GM21515 (cell line): Measurements from ENCODE around the gene CEACAM21.

Experiments used
- ATAC-seq: cut with Tn5 transposase; IDR thresholded peaks from one replicate; pipeline ENCODE4 v1.9.1; 2021; ENCODE audit not compliant: unreplicated experiment

The CEACAM21 gene

DNA sequence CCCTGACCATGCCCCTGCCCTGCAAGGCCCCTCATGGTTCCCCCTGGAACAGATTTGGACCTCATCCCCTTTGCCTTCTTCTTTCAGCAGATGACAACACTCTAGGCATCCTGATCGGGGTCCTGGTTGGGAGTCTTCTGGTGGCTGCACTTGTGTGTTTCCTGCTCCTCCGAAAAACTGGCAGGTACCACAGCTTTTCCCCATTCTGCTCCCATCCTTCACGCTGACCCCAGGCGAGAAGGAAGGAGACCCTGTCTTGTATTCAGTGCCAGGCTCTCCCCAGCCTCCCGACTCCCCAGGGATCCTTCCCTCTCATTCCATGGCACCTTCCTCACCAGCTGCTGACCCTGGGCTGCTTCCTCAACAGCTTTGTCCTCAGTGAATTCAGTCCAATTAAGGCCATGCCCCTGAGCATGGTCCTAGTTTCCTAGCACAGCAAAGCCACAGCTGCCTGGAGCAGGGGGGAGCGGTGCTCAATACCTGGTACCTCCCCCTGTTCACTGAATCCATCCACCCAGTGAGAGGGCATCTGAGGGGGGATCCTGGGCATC, 8.4 kb downstream of the CEACAM21 start:
- ATAC-seq: no peak

DNA sequence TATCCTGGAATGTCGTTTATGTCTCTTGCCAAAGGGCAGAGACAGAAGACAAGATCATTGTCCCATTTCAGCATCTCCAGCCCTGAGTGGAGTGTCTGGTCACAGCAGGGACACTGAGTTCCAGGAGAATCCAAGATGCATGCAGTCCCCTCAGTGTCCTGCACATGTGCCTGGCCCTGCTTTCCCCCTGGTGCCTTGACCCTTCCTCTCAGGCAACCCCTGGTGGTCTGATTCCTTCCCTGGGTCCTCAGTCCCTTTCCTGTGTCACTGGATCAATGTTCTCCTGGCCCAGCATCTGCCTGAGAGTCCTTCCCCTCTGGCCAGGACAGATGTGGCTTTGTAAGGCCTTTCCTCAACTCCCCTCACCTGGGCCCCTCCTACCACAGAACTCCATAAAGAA, 9.0 kb downstream of the CEACAM21 start:
- ATAC-seq: no peak

DNA sequence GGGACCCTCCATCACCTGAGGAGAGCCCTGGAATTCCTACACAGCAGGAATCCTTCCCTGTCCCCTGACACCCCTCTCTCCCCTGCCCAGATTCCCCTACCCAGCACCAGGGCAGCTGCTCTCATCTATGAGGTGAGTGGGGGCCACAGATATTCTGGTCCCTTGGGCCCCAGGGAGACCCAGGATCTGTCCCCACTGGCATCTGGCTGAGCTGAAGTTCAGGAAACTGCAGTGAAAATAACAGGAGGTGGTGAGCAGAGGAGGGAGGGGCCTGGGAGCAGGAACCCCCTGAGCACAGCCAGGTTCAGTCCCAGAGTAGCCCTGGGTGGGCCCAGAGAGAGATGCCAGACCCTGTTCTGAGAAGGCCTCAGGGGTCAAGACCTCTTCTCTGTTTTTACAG, 10.1 kb downstream of the CEACAM21 start:
- no peak for ATAC-seq

DNA sequence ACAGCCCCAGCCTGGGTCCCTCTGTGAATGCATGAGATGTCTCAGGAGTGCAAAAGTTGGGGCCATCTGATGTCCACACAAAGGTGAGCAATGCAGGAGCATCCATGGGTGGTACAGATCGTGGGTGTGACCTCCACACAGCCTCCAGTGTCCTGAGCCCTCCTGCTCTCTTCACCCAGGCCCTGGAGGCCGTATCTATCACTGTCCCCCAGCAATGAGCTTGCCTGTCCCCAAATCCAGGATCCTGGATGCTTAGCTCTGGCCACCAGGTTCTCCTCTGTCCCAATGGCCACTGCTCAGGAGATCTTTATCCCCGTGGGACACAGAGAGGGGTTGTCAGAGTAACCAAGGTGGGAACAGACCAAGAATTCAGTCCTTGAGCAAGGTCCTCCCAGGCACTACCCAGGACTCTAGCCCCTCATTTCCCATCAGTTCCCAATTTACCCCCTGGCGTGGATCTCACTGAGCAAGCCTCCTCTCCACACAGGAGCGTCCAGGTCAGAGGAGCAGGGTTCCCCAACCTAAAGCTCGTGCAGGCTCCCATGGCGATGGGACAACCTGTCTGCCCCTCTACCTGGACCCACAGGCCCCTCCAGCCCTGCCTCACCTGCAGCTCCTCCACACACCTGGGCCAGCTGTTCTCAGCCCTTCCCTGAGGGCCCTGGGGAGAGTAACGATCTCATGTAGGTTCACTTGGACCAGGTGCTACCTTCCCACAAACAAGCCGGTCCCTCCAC, 11.3 kb downstream of the CEACAM21 start:
- no peak for ATAC-seq

DNA sequence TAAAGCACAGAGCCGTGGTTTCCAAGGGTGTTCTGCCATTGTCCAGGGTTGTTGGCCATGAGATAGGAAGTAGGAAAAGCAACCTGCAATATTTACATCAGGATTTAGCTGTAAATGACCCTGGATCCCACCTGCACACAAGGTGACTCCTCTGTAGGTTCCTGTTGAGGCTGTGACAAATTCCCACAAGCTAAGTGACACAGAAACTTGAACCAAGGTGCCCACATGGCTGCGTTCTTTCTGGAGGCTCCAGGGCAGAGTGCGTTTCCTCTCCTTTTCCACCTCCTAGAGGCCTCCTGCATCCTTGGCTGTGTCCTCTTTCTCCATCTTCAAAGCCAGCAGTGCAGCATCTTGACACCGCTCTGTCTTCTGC, 11.9 kb downstream of the CEACAM21 start:
- ATAC-seq: no peak

DNA sequence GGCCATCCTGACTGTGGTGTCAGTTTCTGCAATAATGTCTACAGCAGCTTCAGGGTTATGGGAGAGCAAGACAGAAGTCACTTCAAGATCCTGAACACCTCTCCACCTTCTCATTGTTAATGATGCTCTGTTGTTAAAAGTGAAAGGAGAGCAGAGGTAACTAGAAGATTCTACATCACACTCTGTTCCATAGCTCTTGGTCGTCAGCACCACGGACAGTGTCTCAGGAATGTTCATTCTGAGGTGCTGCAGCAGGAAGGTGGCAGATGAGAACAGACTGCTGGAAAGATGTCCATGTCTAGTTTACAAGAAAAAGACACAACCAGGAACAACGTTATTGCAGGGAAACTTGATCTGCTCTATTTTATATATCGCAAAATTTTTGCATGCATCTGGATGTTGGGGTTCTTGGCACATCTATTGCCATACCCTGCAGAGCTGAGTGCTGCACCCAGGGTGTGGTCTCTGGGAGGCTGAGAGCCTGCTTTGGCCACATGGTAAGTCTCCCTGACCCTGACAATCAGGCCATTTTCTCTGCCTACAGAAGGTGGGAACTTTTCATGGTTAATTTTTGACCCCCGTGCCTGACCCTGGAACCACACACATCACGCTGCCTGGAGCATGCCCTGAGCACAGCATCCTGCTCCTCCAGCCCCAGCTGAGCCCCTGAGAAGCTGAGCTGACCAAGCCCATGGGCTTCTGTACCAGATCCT, 12.7 kb downstream of the CEACAM21 start:
- no peak for ATAC-seq

DNA sequence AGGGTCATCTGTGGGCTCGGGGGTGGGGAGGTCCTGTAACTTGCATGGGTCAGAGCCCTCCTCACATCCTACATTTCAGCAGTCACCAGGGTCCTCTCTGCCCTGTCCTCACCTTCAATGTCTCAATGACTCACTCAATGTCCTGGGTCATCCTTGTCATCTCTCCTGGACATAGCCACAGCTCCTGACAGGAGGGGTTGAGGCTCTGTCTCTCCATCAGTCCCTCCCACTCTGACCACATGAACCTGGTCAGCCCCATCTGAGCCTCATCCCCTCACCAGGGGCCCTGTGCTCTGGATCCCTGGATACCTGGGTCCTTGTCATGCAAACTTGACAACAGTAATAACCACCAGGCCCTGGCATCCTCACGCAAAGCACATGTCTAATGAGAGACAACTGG, 13.4 kb downstream of the CEACAM21 start:
- ATAC-seq: no peak

DNA sequence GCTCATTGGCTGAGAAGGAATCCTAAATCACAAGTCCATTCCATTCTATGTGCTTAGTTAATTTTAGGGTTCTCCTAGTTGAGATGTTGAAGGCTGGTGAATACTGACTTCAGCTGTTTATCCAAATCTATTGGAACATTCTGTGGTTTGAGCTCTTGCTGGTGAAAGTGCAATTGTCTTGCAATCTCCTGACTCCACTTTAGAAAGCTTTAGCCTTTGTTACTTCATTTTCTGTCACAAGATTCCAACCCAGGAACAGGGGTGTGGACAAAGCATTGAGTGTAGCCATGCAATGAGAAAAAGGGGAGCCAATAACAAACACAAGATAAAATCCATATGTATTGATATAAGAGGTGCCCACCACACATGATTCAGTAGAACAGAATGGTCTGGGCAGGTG, 15.0 kb downstream of the CEACAM21 start:
- ATAC-seq: no peak

DNA sequence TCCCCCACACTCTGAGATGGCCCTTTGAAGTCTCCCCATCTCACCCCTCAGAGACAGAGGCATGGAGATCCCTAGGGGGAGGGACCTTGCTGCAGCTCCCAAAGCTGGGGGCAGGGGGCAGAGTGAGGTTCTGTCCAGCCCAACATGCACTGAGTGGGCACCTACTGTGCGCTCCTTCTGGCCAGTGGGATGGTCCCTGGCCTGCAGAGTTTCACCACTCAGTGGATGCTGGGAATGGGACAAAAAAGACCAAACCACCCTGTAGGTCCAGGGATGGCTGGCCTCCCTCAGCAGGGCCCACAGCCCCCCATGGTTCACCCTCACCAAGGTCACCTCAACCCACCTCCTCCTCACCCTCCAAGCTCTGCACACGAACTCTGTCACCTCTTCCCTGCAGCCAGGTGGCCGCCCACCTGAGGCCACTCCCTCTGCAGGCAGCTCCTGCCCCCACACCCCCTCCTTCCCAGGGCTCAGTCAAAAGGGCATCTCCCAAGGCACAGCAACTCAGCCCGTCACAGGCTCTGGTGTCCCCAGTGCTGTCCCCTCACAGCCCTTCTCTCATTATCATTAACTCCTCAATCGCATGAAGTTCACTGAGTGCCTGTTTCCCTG, 16.1 kb downstream of the CEACAM21 start:
- no peak for ATAC-seq

DNA sequence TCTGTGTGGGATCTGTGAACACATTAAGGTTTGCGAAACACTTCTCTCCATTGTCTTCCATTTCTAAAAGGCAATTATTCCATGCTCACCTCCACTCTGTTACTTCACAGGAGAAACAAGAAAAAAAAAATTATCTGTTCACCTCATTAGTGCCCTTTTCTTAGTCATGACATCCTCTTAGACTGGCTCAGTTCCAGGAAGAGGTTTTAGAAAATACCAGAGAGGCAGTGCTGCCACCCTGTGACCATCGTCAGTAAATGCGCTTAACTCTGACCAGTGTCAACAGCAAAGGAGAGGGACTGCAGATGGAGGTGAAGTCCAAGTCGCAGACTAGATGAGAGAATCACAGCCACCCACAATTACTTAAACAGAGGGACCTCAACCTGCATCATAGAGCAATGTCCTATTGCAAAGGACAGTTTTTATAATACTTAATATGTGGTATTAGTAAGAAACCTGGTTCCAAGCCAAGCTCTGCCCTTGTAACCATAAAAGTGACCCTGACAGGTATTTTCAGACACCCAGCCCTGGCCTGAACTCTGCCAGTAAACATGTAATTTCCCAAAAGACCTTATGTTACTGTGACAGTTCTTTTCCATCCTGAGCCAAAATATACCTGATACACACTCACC, 19.4 kb downstream of the CEACAM21 start:
- no peak for ATAC-seq

DNA sequence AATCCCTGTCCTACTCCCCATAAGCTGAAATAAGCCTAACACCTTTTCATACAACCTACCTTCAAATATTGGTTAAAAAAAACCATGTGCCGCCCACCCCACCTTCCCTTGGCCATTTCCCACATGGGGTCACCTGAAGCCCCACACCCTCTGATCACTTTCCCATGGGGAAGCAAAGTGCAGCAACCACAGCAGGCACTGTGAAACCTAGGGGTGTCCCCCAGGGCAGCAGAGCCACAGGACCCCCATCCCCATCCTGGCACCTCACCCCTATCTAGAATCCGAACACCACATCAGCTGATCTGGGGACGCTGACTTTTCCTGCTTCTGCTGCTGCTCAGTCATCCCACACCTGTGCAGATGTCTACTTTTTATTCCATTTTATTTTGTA, 19.9 kb downstream of the CEACAM21 start:
- no peak for ATAC-seq

DNA sequence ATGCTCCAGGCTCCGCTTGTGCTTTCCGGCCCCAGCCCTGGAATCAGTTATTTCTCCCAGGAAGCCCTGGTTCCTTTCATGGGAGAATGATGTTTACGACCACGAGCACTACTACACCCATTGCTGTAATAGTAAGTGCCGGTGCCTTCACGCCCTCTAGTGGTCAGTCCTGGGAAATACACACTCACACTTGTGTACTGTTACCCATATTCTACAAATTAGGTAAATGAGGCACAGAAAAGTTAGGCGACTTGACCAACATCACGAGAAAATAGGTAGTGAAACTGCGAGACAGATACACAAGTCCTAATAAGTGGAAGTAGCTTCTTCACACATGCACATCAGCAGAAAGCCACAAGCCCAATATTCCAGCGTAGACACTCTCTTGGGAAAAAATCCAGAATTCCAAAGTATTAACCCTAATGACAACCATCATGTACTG, 21.7 kb downstream of the CEACAM21 start:
- no peak for ATAC-seq

DNA sequence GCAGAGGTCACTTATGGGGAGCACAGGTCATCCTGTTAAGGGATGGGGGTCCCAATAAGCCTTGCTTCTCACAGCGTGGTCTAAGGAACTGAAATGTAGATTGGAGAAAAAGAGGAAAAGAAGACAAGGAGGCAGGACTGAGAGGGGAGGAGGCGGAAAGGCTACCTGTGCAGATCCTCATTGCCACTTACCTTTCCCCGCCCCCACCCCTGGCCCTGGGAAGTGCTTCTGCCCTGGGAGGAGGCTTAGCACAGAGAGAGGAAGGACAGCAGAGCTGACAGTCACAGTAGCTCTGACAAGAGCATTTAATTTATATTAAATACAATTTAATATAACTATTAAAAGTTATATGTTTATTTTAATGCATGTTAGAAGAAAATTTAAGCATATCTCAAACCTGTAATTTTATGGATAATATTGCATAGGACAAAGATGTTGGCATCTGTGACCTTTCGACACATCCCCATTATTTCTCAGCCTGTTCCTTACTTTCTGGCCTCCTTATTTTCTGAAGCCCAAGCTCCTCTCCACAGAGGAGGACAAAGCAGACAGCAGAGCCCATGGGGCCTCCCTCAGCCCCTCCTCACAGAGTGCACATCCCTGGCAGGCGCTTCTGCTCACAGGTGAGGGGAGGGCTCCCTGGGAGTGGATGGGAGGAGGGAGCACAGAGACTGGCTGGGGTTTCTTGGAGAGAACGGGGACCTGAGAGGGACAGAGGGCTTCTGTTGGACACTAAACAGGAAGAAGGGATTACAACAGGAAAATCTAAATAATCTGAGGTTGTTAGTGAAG, 23.4 kb downstream of the CEACAM21 start:
- no peak for ATAC-seq

DNA sequence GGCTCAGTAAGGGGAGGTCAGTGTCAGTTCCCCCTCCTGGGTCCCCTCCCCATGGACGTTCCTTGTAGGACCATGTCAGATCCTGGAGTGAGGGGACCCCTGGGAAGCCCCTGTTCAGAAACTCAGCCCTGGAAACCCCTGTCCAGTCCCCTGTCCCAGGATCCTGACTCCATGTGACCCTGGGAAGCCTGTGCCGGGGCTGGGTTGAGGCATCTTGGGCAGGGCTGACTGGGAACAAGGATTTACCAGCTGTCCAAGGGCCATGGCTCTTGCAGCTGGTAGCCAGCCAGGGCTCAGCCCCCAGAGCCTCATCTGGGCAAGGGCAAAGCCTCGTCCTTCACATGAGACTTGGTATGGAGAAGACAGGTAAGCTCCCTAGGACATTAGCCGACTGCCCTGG, 25.8 kb downstream of the CEACAM21 start:
- ATAC-seq: no peak

DNA sequence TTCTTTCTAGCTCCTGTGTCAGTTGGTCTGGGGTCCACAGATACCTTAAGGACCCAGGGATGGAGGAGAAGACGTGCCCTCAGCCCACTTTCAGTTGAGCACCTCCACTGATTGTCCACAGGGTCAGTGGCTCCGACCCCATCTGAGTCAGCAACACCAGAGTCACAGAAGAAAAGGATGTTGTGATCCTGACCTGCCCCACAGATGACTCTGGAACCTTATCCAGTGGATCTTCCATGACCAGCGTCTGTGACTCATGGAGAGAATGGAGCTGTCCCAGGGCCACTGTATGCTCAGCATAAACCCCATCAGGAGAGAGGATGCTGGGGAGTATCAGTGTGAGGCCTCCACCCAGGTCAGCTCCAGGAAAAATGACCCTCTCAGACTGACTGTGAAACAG, 28.9 kb downstream of the CEACAM21 start:
- no peak for ATAC-seq

DNA sequence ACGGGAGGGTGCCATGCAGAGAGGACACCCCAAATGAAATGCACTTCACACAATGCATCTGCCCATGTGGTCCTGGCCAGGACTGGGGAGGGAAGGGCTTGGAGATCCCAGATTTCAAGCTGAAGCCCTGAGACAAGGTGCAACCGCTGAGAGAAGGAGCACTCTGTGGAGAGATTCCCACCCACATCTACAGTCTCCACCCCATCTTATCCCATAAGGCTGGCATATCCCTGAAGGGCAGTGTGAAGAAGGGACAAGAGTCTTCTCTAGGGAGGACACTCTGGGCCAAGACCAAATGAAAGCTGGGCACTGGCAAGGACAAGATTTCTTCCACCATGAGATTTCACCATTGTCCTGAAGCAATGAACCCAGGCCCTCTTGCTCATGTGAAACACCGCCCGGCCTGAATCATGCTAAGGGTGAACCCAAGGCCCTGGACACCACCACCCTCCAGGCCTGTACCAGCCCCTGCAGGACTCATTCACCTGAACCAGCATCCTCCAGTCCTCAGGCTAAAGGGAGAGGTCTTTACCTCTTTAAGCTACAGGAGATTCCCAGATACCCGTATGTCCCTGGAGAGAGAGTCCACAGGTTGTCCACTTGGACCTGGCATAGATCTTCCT, 30.4 kb downstream of the CEACAM21 start:
- ATAC-seq: no peak

DNA sequence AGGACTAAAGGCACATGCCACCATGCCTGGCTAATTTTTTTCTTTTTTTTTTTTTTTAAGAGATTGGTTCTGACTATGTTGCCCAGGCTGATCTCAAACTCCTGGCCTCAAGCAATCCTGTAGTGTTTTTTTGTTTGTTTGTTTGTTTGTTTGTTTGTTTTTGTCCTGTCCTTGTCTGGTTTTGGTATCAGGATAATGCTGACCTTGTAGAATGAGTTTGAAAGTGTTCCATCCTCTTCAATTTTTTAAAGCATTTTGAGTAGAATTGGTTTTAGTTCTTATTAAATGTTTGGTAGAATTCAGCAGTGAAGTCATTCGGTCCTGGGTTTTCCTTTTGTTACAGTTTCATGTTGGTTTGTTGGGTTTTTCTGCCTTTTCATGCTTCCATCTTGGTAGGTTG, 31.7 kb downstream of the CEACAM21 start:
- ATAC-seq: no peak

DNA sequence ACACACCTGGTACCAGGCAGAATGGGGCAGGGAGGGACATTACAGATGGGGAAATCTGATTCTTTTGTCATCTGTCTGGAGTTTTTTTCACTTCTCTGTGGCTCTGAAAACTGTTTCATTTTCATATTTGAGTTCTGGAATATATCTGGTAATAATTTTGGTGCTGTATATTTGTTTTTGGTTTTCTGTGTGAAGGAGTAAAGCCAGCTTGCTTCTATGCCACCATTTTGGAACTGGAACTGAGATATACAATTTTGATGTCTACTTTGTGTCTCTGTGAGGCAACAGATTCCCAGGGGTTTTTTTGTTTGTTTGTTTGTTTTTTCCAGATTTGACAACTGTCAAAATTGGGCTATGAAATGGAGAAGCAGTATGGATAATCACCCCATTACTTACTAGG, 34.8 kb downstream of the CEACAM21 start:
- no peak for ATAC-seq

DNA sequence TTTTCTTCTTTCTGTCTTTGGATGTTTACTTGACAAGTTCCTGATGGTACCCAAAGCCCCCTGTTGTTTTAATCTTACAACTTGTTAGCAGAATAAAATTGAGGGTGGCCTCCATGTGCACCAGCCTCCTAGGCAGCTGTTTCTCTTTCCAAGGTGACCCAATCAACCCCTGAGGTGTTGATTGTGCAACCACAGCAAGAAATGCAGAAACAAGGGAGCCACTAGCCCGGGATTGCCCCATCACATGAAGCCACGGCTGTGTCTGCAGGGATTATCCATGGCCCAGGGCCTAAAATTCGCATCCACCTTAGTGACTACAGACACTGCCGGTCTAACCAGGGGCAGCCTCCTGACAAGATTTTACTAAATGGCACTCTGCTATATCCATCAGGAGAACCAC, 36.5 kb downstream of the CEACAM21 start:
- no peak for ATAC-seq

DNA sequence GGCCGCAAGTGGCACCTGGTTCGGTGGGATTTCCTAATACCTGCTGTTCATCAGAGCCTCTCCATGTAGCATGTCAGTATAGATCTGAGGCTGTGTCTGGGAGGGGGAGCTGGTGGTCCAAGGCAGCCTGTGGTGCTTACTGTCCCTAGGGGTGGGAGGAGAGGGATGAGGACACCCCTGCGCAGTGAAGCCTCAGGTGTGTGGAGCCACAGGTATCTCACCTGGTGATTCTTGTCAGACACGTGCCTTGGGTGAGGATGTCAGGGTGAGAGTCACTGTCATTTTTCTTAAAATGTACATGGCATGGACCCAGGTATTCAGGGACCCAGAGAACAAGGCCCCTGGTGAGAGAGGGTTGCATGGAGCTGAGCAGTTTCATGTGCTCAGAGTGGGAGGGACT, 39.2 kb downstream of the CEACAM21 start:
- no peak for ATAC-seq
